ENCODE results near the gene DDX27.
"Not testable (repeated sequence)": the region's sequence is repeated elsewhere in the genome, so short reads cannot be mapped to it uniquely, and the experiment has no call there.

The DDX27 gene, protein sequence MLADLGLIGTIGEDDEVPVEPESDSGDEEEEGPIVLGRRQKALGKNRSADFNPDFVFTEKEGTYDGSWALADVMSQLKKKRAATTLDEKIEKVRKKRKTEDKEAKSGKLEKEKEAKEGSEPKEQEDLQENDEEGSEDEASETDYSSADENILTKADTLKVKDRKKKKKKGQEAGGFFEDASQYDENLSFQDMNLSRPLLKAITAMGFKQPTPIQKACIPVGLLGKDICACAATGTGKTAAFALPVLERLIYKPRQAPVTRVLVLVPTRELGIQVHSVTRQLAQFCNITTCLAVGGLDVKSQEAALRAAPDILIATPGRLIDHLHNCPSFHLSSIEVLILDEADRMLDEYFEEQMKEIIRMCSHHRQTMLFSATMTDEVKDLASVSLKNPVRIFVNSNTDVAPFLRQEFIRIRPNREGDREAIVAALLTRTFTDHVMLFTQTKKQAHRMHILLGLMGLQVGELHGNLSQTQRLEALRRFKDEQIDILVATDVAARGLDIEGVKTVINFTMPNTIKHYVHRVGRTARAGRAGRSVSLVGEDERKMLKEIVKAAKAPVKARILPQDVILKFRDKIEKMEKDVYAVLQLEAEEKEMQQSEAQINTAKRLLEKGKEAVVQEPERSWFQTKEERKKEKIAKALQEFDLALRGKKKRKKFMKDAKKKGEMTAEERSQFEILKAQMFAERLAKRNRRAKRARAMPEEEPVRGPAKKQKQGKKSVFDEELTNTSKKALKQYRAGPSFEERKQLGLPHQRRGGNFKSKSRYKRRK

GRCh38 chr20:49219091-49219923, at the start of gene DDX27:
Gene DDX27 (plus strand): TSS chr20:49219416. CDS start chr20:49219449, 33 bp downstream.
- DNase-seq = peak; percentile 99

GRCh38 chr20:49169547-49169946, 49.7 kb upstream of the DDX27 start:
- DNase-seq = no peak

- no peak for DNase-seq
These were observed 48.5 kb upstream of the DDX27 start for GRCh38 chr20:49170714-49171113.

DNA sequence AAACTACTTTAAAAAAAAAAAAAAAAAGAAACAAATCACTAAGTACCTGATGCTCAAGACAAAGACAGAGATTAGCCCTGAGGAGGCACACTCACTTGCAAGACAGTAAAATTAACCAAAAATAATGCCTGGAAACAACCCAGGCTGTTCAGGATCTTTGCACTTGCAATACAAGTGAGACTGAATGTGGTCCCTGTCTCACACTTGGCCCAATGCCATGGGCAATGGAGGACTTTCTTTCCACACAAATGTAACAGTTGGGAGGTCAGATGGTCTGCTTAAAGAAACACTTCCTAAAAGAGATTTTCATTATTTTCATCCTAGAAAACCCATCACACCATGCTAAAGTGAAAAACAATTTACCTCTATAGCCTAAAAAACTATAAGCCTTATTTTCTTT, 47.3 kb upstream of the DDX27 start:
- DNase-seq = no peak

- no peak for DNase-seq
These were observed 46.8 kb upstream of the DDX27 start for GRCh38 chr20:49172413-49172812.

- DNase-seq = no peak
These were observed 45.0 kb upstream of the DDX27 start for GRCh38 chr20:49174183-49174582.

GRCh38 chr20:49179368-49180277, 39.6 kb upstream of the DDX27 start:
- no peak for DNase-seq

DNA sequence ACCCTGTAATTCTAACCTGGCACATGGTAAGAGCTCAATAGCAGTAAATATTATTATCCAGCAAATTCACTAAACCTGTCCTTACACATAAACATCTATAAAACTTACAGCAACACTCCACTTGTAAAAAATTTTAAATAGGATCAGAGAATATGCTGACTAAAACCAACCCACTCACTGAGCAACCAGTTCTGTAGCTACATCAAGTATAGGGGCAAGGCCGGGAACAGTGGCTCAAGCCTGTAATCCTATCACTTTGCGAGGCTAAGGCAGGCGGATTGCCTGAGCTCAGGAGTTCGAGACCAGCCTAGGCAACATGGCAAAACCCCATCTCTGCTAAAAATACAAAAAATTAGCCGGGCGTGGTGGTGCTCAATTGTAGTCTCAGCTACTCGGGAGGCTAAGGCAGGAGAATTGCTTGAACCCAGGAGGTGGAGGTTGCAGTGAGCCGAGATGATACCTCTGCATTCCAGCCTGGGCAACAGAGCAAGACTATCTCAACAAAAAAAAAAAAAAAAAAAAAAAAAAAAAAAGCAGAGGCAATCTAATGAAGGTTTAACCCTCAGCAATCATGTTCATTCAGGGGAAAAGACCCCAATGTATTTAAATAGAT, 37.8 kb upstream of the DDX27 start:
- no peak for DNase-seq

DNA sequence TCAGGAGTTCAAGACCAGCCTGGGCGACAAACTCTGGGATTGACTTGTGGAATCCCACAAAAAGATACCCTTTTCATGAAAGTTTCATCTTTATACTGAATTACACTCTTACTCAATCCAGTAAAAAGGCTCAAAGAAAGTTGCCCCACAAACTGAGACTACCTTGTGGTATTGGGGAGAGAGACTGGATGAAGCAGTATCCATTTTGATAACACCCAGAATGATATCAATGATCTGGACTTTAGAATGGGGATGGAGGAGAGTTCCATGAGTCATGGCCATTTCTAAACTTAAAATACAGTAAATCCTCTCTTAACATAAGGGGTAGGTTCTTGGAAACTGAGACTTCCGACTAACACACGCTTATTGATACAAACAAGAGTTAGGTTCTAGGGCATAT, 35.8 kb upstream of the DDX27 start:
- DNase-seq = no peak

DNA sequence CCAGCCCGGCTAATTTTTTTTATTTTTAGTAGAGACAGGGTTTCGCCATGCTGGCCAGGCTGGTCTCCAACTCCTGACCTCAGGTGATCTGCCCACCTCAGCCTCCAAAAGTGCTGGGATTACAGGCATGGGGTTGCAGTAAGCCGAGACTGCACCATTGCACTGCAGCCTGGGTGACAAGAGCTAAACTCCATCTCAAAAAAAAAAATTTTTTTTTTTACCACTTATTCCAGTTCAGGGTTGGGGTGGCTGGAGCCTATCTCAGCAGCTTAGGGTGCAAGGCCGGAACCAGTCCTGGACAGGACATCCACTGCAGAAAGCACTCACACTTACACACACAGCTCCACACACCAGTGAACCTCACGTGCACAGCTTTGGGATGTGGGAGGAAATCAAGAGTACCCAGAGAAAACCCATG, 35.1 kb upstream of the DDX27 start:
- DNase-seq = not testable (repeated sequence)

DNA sequence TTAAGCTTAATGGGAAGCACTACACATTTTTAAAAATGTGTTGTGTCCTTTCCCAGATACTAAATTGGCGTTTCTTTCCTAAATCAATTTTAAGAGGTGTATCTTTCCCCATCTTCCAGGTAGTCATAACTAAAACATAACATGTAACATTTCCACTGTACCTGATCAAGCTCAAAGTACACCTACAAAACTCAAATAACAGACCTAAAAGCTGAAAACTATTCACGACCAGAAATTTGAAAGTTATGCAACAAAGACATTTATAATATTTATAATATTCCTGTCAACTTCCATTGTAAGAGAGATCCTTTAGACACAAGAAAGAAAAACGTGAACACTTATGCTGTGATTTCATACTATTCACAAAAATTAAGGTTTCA, 34.5 kb upstream of the DDX27 start:
- no peak for DNase-seq

DNA sequence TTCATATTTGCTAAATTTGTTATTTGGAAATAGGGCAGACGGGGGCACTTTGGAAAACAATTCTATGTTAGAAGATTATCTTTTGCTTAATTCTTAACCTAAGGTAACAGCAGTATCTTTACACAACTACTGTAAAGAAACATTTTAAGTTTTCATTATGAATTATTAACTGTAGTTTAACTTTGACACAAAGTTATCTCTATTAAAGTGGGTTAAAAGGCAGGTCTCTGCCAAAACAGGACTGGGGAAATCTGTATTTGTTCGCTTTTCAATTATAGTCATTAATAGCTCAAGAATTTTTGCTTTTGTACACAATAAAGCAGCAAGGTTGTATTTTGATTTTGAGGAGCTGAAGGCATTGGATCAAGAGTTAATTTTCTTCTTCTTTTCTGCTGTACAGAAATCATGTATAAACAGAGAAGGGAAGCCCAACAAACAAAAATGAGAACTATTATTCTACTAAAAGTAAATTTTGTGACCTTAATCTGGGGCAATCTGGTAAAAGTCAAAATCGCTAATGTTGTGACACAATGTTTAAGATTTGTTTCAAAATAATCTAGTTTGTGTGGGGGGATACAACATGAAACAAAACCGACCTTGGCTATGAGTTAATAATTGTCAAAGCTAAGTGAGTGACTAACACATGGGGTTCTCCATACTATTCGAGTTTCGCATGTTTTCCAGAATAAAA, 34.0 kb upstream of the DDX27 start:
- DNase-seq = no peak

- DNase-seq = peak; percentile 36
These were observed 32.5 kb upstream of the DDX27 start for GRCh38 chr20:49186535-49187329.

- DNase-seq = peak; percentile 49
These were observed 31.8 kb upstream of the DDX27 start for GRCh38 chr20:49187330-49187850.

DNA sequence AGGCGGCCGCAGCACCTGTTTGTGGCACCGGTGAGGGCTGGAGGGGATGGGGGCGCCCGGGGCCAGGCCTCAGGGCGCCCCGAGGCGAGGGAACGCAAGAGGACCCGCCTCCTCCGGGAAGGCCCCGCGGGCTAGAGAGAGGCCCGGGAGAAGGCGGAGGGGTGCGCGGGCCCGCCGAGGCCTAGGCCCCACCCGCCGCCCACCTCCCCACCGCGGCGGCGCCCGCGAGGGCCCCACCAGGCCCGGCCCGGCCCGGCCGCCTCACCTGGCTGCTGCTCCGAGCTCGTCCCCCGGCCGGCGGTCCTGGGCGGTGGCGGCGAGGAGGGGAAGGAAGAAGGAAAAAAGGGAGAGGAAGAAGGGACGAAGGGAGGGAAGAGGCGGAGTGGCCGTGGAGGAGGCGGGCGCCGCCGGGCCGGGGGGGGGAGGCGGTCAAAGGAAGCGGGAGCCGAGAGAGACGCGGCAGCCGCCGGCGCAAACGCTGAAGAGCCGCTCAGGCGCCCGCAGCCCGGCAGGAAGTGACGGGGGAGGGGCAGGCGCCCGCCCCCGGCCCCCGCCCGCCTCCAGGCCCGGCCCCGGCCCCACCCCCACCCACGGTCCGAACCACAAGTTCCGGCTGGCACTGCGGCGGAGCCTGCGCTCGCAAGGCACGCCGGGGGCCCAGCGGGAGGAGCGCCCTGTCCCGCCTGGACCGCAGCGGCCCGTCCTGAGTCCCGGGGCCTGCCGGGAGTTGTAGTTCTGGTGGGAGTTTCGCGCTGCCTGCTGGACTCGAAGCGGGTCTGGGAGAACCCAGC, 31.2 kb upstream of the DDX27 start, which contains the start of gene STAU1:
Gene STAU1, minus strand, starts transcription at position 484 of the 791 bp plus-strand sequence. CDS start 22,133 bp downstream, outside the sequence.
- peak; percentile 98 for DNase-seq

DNA sequence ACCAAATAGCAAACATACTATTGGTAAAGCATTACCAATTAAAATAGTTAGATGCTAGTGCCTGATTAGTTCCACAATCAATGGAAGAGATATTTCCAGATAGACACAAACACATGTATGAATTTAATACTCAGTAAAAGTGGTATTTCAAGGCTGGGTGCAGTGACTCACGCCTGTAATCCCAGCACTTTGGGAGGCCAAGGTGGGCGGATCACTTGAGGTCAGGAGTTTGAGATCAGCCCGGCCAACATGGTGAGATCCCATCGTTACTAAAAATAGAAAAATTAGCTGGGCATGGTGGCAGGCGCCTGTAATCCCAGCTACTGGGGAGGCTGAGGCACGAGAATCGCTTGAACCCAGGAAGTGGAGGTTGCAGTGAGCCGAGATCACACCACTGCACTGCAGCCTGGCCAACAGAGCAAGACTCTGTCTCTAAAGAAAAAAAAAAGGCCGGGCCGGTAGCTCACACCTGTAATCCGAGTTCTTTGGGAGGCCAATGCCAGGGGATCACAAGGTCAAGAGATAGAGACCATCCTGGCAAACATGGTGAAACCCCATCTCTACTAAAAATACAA, 26.2 kb upstream of the DDX27 start:
- DNase-seq = not testable (repeated sequence)

DNA sequence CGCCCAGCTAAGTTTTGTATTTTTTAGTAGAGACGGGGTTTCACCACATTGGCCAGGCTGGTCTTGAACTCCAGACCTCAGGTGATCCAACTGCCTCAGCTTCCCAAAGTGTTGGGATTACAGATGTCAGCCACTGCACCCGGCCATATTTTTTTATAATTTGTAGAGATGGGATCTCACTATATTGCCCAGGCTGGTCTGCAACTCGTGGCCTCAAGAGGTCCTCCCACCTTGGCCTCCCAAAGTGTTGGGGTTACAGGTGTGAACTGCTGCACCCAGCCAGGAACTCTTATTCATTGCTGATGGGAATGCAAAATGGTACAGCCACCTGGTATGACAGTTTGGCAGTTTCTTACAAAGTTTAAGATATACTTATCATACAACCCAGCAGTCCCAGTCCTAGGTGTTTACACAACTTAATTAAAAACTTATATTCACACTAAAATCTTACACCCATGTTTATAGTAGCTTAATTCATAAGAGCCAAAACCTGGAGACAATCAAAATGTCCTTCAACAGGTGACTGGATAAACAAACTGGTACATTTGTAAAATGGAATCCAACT, 19.4 kb upstream of the DDX27 start:
- no peak for DNase-seq

DNA sequence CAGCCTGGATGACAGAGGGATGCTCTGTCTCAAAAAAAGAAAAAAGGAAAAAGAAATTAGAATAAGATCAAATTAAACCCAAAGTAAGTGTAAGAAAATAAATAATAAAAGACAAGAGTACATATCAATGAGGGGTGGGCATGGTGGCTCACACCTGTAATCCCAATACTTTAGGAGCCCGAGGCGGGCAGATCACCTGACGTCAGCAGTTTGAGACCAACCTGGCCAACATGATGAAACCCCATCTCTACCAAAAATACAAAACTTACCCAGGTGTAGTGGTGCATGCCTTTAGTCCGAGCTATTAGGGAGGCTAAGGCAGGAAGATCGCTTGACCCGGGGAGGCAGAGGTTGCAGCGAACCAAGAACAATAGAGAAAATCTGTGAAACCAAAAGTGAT, 16.2 kb upstream of the DDX27 start:
- DNase-seq = no peak
